H1 (cell line): ENCODE results near the gene FLVCR2. TPM values are rescaled to one million over a fixed set of nuclear protein-coding genes. Genes with fewer than 3 reads are reported as not detected.
A peak's percentile ranks its signal among the peaks of the same experiment; 100 is the strongest.

Experiments used
- ATF2 ChIP-seq: IDR thresholded peaks from 2 replicates; pipeline ENCODE4 v1.6.1; 2012; ENCODE audit warnings: low read length, inconsistent platforms
- CBX8 ChIP-seq: fragments of 300-800, 300-1000 bp; sonication (generic); IDR thresholded peaks from 2 replicates; pipeline ENCODE4 v1.7.1; 2016; ENCODE audit warnings: low read depth, low read length, borderline replicate concordance
- CHD1 ChIP-seq: IDR thresholded peaks from 2 replicates; pipeline ENCODE4 v1.6.1; 2012; ENCODE audit warnings: low read depth, low read length, improper control_type of control experiment
- CREB1 ChIP-seq: IDR thresholded peaks from 2 replicates; pipeline ENCODE4 v1.6.1; 2012; ENCODE audit warnings: inconsistent platforms
- CTCF ChIP-seq, 3 experiments: IDR thresholded peaks; 1 replicate in 2 of 3; 2 replicates in 1 of 3; pipeline versions ENCODE4 v1.5.1 to v1.6.1; 2011; ENCODE audit warnings: low read length in 3 of 3, mild to moderate bottlenecking in 3 of 3, inconsistent platforms in 2 of 3, low read depth in 1 of 3, moderate library complexity in 1 of 3; ENCODE audit not compliant: insufficient read depth in 1 of 3; ENCODE audit errors: control extremely low read depth in 1 of 3
- E2F6 ChIP-seq: IDR thresholded peaks from 2 replicates; pipeline ENCODE4 v1.6.1; 2012; ENCODE audit warnings: inconsistent platforms
- EGR1 ChIP-seq: IDR thresholded peaks from 2 replicates; pipeline ENCODE4 v1.6.1; 2011; ENCODE audit warnings: low read depth, low read length, borderline replicate concordance
- GABPA ChIP-seq: IDR thresholded peaks from 2 replicates; pipeline ENCODE4 v1.6.1; 2011; ENCODE audit warnings: mild to moderate bottlenecking, low read length, moderate library complexity, borderline replicate concordance; ENCODE audit not compliant: insufficient read depth
- HDAC2 ChIP-seq, 2 experiments: fragments of 300-600 bp in 1 of 2; sonication (generic) in 1 of 2; IDR thresholded peaks; 2 replicates each; pipeline ENCODE4 v1.6.1; 2011 to 2012; ENCODE audit warnings: low read depth in 2 of 2, low read length in 2 of 2, mild to moderate bottlenecking in 2 of 2, moderate library complexity in 2 of 2, borderline replicate concordance in 1 of 2, inconsistent platforms in 1 of 2
- JUN ChIP-seq: IDR thresholded peaks from 2 replicates; pipeline ENCODE4 v1.6.1; 2011; ENCODE audit warnings: low read depth, mild to moderate bottlenecking, improper control_type of control experiment, low read length
- KDM1A ChIP-seq: fragments of 200-600, 300-600 bp; sonication (generic); IDR thresholded peaks from 2 replicates; pipeline ENCODE4 v1.7.1; 2016; ENCODE audit warnings: mild to moderate bottlenecking, low read length, borderline replicate concordance
- KDM4A ChIP-seq: IDR thresholded peaks from one replicate; pipeline ENCODE4 v1.7.1; 2012; ENCODE audit warnings: low read depth, mild to moderate bottlenecking, moderate library complexity, low read length, inconsistent platforms; ENCODE audit not compliant: severe bottlenecking
- MAFK ChIP-seq: IDR thresholded peaks from 2 replicates; pipeline ENCODE4 v1.6.1; 2012; ENCODE audit warnings: low read depth, mild to moderate bottlenecking, improper control_type of control experiment, low read length
- POLR2A ChIP-seq, 2 experiments: IDR thresholded peaks; 1 replicate in 1 of 2; 2 replicates in 1 of 2; pipeline ENCODE4 v1.6.1; 2011; ENCODE audit warnings: low read depth in 2 of 2, low read length in 2 of 2, mild to moderate bottlenecking in 2 of 2; ENCODE audit errors: control extremely low read depth in 1 of 2
- POLR2AphosphoS5 ChIP-seq: IDR thresholded peaks from 2 replicates; pipeline ENCODE4 v1.6.1; 2011; ENCODE audit warnings: low read depth, low read length
- RAD21 ChIP-seq, 2 experiments: IDR thresholded peaks in 1 of 2; conservative IDR thresholded peaks in 1 of 2; 2 replicates each; pipeline ENCODE4 v1.6.1; 2011; ENCODE audit warnings: low read depth in 2 of 2, low read length in 2 of 2, improper control_type of control experiment in 1 of 2, inconsistent platforms in 1 of 2, mild to moderate bottlenecking in 1 of 2, moderate library complexity in 1 of 2
- RBBP5 ChIP-seq: IDR thresholded peaks from 2 replicates; pipeline ENCODE4 v1.7.1; 2012; ENCODE audit warnings: low read depth, mild to moderate bottlenecking, inconsistent platforms, low read length, moderate library complexity, borderline replicate concordance
- RFX5 ChIP-seq: IDR thresholded peaks from 2 replicates; pipeline ENCODE4 v1.6.1; 2011; ENCODE audit warnings: low read depth, low read length, improper control_type of control experiment, borderline replicate concordance
- TEAD4 ChIP-seq: IDR thresholded peaks from 2 replicates; pipeline ENCODE4 v1.6.1; 2012; ENCODE audit warnings: low read depth, low read length, inconsistent platforms, mixed read lengths
- YY1 ChIP-seq: IDR thresholded peaks from 2 replicates; pipeline ENCODE4 v1.6.1; 2011; ENCODE audit warnings: low read depth, mild to moderate bottlenecking, low read length
- polyA plus RNA-seq, 7 experiments: library from polyadenylated mRNA; depleted of rRNA in 3 of 7; stranded (reverse) in 5 of 7; unstranded in 2 of 7; fragments of >200 nt in 5 of 7; fragments of 200-250 nt in 2 of 7; gene quantifications; 1 replicate in 5 of 7; 2 replicates in 1 of 7; 4 replicates in 1 of 7; pipeline versions ENCODE4 v1.2.1 to v1.2.3, GENCODE V29; 2011 to 2013; ENCODE audit warnings: missing spikeins in 2 of 7, mixed read lengths in 2 of 7
- total RNA-seq: library from RNA; stranded (reverse); fragmentation: NEBNext Ultra II Directional; extraction: Animal tissue kit (Norgen Biotek cat#: 25700); gene quantifications from 2 replicates; pipeline ENCODE4 v1.2.1, GENCODE V29; 2021

Gene FLVCR2
- total and polyA plus RNA-seq, 2 of the 8 experiments (the other 6 are each of a cell fraction or from before 2014, with no cell fraction given), result 7.1 to 8.2 TPM

- TF ChIP-seq JUN (no peak), CBX8 (no peak), RBBP5 (no peak), TEAD4 (no peak), HDAC2 (IDR thresholded peaks at IDR 0.05; ENCODE audit: borderline replicate concordance in 1 of 2, low read depth in 2 of 2, low read length in 2 of 2) (no peak), E2F6 (no peak), CHD1 (no peak), EGR1 (no peak), MAFK (no peak), POLR2AphosphoS5 (no peak), GABPA (no peak), CTCF (IDR thresholded peaks at IDR 0.05; ENCODE audit: control extremely low read depth in 1 of 3, insufficient read depth in 1 of 3, low read depth in 1 of 3, low read length in 3 of 3) (peak; percentile 91 to 99 (median 94)), RAD21 (IDR thresholded peaks at IDR 0.05 in 1 of 2, conservative IDR thresholded peaks at IDR 0.05 in 1 of 2; ENCODE audit: low read depth in 2 of 2, low read length in 2 of 2) (peak; percentile 86 to 91), YY1 (0 out of 2 replicates have a peak, but pooled peaks have one; percentile 27), KDM1A (no peak), RFX5 (no peak), ATF2 (no peak), KDM4A (no peak), CREB1 (peak; percentile 44; the same call in 1 of the 2 replicates), POLR2A (IDR thresholded peaks at IDR 0.05; ENCODE audit: control extremely low read depth in 1 of 2, low read depth in 2 of 2, low read length in 2 of 2) (no peak)
These were observed 75.8 kb downstream of the FLVCR2 start (continued) for GRCh38 chr14:75654127-75654732.
